ENCODE results near the gene ZMAT2.
A peak's percentile ranks its signal among the peaks of the same experiment; 100 is the strongest.
"Not testable (repeated sequence)": the region's sequence is repeated elsewhere in the genome, so short reads cannot be mapped to it uniquely, and the experiment has no call there.

ZMAT2 gene

DNA sequence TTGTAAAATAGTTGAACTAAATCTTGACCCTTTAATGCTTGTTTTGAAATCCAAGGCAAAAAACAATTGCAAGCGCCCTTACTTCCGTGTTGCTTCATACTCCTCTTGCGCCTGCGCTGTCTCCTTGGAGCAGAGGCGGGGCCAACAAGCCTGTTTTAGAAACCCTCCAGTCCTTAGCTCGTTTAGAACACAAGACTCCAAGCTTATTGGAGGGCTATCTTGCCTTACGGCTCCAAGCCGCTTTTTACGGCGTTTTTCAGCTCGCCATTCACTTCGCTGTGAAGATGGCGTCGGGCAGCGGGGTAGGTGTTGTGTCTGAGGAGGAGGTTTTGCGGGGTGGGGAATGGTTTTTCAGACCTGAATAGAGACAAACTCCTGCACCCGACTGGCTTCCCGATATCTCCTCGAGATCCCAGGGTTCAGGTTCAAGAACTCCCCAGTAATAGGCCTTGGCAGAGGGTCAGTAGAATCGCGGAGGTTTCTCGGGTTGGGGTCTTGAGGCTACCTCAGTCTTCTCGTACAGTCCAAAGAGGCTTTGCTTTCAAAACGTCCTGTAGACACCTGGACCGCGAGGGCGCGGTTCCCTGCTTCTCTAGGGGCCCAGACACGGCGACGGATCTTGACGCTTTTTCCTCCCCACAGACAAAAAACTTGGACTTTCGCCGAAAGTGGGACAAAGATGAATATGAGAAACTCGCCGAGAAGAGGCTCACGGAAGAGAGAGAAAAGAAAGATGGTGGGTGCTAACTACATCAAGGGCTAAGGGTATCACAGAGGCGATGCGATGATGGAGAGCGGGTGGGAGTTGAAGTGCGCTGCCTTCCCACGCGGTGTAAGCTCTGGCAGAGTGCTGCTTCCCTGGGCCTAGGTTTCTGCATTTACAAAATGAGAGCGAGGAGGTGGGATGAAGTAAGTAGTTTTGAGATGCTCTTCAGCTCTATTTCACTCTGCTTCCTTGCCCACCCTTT, at the start of gene ZMAT2:
ZMAT2 (plus strand) TSS at position 271 of the 968 bp plus-strand sequence; CDS start at position 285, 14 bp downstream.
- DNase-seq (ENCODE audit: low read depth) = peak; percentile 99
- TF ChIP-seq, protein P1, sequence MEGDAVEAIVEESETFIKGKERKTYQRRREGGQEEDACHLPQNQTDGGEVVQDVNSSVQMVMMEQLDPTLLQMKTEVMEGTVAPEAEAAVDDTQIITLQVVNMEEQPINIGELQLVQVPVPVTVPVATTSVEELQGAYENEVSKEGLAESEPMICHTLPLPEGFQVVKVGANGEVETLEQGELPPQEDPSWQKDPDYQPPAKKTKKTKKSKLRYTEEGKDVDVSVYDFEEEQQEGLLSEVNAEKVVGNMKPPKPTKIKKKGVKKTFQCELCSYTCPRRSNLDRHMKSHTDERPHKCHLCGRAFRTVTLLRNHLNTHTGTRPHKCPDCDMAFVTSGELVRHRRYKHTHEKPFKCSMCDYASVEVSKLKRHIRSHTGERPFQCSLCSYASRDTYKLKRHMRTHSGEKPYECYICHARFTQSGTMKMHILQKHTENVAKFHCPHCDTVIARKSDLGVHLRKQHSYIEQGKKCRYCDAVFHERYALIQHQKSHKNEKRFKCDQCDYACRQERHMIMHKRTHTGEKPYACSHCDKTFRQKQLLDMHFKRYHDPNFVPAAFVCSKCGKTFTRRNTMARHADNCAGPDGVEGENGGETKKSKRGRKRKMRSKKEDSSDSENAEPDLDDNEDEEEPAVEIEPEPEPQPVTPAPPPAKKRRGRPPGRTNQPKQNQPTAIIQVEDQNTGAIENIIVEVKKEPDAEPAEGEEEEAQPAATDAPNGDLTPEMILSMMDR (conservative IDR thresholded peaks at IDR 0.05; ENCODE audit: control insufficient read depth, insufficient read depth, low read depth, low read length) = no peak
- peak within 1 kb of the TSS; percentile 100 for H3K4me3 ChIP-seq (ENCODE audit: control insufficient read depth, low read depth, low read length)

GRCh38 chr5:140658870-140659269, 41.4 kb upstream of the ZMAT2 start:
- TF ChIP-seq, protein P1 (conservative IDR thresholded peaks at IDR 0.05; ENCODE audit: control insufficient read depth, insufficient read depth, low read depth, low read length) = no peak
- DNase-seq (ENCODE audit: low read depth) = no peak

GRCh38 chr5:140660371-140660770, 39.9 kb upstream of the ZMAT2 start:
- not testable (repeated sequence) for H3K4me3 ChIP-seq (ENCODE audit: control insufficient read depth, low read depth, low read length); DNase-seq (ENCODE audit: low read depth)

More at GRCh38 chr5:140658870-140659269, 41.4 kb upstream of the ZMAT2 start:
- H3K4me3 ChIP-seq (ENCODE audit: control insufficient read depth, low read depth, low read length) = no peak overlapping the region

GRCh38 chr5:140664030-140664358, 36.3 kb upstream of the ZMAT2 start:
- peak overlapping the region; percentile 98 for H3K4me3 ChIP-seq (ENCODE audit: control insufficient read depth, low read depth, low read length)
- TF ChIP-seq, protein P1 (conservative IDR thresholded peaks at IDR 0.05; ENCODE audit: control insufficient read depth, insufficient read depth, low read depth, low read length) = no peak
- no peak for DNase-seq (ENCODE audit: low read depth)

GRCh38 chr5:140664359-140665119, 35.7 kb upstream of the ZMAT2 start, which contains the start of gene WDR55:
WDR55 (plus strand) TSS chr5:140664904; CDS start chr5:140664913, 9 bp downstream.
- H3K4me3 ChIP-seq (ENCODE audit: control insufficient read depth, low read depth, low read length) = peak within 1 kb of the TSS; percentile 98
- TF ChIP-seq, protein P1 (conservative IDR thresholded peaks at IDR 0.05; ENCODE audit: control insufficient read depth, insufficient read depth, low read depth, low read length) = no peak
- DNase-seq (ENCODE audit: low read depth) = peak; percentile 87

- not testable (repeated sequence) for DNase-seq (ENCODE audit: low read depth); H3K4me3 ChIP-seq (ENCODE audit: control insufficient read depth, low read depth, low read length)
Measured at GRCh38 chr5:140671035-140671434, 29.2 kb upstream of the ZMAT2 start.

DNA sequence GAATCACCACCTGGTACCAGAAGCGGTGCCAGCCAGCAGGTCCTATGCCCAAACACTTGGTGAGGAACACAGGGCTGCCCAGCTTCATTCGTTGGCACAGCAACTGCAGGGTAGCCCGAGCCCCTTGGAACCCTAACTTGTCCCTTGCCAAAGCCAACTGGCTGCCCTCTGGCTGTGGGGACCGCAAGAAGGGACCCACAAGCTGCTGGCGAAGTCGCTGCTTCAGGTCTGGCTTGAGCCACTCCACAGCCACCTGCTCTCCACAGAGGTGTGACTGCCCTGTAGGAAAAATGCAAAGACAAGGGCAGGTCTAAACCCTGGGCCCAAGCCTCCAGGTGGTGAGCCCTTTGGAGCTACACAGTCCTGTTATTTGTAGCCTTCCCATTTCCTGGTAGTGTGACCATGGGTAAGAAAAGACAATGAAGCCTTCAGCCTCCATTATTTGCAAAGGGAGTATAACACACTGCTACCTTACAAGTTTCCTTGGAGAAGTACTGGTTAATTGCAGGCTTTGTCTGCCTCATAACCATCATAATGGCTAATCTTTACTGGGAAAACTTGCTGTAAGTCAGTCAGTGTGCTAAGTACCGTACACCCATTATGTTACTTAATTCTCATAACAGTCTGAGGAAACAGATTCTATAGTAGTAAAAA, 28.6 kb upstream of the ZMAT2 start:
- no peak for DNase-seq (ENCODE audit: low read depth)
- TF ChIP-seq, protein P1 (conservative IDR thresholded peaks at IDR 0.05; ENCODE audit: control insufficient read depth, insufficient read depth, low read depth, low read length) = no peak
- no peak overlapping the region for H3K4me3 ChIP-seq (ENCODE audit: control insufficient read depth, low read depth, low read length)
